Parathyroid adenoma (tissue), 2 donors: ENCODE measurements around the gene KIF13A.

Experiments
- H2AFZ ChIP-seq: fragments of 300-600 bp; sonication (generic); one replicate; pipeline ENCODE4 v1.7.0; 2017; ENCODE audit warnings: antibody characterized with exemption, mild to moderate bottlenecking
- H3K27ac ChIP-seq: fragments of 300-600 bp; sonication (generic); one replicate; pipeline ENCODE4 v1.7.0; 2017
- H3K27me3 ChIP-seq: fragments of 300-600 bp; sonication (generic); one replicate; pipeline ENCODE4 v1.7.0; 2017; ENCODE audit warnings: low read length; ENCODE audit not compliant: control insufficient read depth, insufficient read depth
- H3K36me3 ChIP-seq: fragments of 300-600 bp; sonication (generic); one replicate; pipeline ENCODE4 v1.7.0; 2017; ENCODE audit warnings: low read length; ENCODE audit not compliant: control insufficient read depth, insufficient read depth
- H3K4me1 ChIP-seq: fragments of 300-600 bp; sonication (generic); one replicate; pipeline ENCODE4 v1.7.0; 2017; ENCODE audit warnings: control low read depth
- H3K4me2 ChIP-seq: fragments of 300-600 bp; sonication (generic); one replicate; pipeline ENCODE4 v1.7.0; 2017; ENCODE audit warnings: low read length
- H3K4me3 ChIP-seq: fragments of 300-600 bp; sonication (generic); one replicate; pipeline ENCODE4 v1.7.0; 2017; ENCODE audit warnings: low read depth, low read length
- H3K79me2 ChIP-seq: fragments of 300-600 bp; sonication (generic); one replicate; pipeline ENCODE4 v1.7.0; 2017; ENCODE audit warnings: control low read depth
- H3K9ac ChIP-seq: fragments of 300-600 bp; sonication (generic); one replicate; pipeline ENCODE4 v1.7.0; 2017; ENCODE audit warnings: mild to moderate bottlenecking
- H3K9me3 ChIP-seq: fragments of 300-600 bp; sonication (generic); one replicate; pipeline ENCODE4 v1.7.0; 2017; ENCODE audit warnings: low read length; ENCODE audit not compliant: control insufficient read depth
- TF ChIP-seq, protein P1 (sequence below): fragments of 300-600 bp; sonication (generic); IDR thresholded peaks from one replicate; pipeline ENCODE4 v1.7.0; 2017; ENCODE audit warnings: antibody characterized with exemption, mild to moderate bottlenecking
- donor health status: primary hyperparathyroidism.

KIF13A gene

DNA sequence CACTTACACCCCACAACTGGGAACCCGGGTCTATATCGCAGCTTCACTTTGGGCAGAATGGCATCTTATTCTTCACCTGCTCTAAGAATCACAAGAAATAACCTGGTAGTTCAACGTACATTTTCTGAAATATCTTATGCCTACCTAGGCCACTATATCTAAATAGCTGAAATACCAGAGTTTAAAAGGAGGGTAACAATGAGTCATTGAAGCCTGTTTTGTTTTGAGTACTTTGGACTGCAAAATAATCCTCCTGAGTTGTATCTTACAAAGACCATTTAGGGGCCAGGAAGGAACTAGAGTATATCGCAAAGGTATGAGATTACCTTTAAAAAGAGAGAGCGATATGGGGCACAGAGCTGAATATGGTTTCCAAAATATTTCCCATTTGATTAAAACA, 184.0 kb downstream of the KIF13A start:
- Histone ChIP-seq H3K27me3 (no peaks in the 10 kb centered on the region), H3K9ac (no peak overlapping the region), H3K4me1 (no peaks in the 10 kb centered on the region), H3K9me3 (no peaks in the 10 kb centered on the region), H3K4me3 (no peak overlapping the region), H2AFZ (no peak overlapping the region), H3K36me3 (no peaks in the 10 kb centered on the region), H3K4me2 (no peak overlapping the region), H3K79me2 (no peaks in the 10 kb centered on the region), H3K27ac (no peak overlapping the region)
- TF ChIP-seq, protein P1, sequence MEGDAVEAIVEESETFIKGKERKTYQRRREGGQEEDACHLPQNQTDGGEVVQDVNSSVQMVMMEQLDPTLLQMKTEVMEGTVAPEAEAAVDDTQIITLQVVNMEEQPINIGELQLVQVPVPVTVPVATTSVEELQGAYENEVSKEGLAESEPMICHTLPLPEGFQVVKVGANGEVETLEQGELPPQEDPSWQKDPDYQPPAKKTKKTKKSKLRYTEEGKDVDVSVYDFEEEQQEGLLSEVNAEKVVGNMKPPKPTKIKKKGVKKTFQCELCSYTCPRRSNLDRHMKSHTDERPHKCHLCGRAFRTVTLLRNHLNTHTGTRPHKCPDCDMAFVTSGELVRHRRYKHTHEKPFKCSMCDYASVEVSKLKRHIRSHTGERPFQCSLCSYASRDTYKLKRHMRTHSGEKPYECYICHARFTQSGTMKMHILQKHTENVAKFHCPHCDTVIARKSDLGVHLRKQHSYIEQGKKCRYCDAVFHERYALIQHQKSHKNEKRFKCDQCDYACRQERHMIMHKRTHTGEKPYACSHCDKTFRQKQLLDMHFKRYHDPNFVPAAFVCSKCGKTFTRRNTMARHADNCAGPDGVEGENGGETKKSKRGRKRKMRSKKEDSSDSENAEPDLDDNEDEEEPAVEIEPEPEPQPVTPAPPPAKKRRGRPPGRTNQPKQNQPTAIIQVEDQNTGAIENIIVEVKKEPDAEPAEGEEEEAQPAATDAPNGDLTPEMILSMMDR = no peak

DNA sequence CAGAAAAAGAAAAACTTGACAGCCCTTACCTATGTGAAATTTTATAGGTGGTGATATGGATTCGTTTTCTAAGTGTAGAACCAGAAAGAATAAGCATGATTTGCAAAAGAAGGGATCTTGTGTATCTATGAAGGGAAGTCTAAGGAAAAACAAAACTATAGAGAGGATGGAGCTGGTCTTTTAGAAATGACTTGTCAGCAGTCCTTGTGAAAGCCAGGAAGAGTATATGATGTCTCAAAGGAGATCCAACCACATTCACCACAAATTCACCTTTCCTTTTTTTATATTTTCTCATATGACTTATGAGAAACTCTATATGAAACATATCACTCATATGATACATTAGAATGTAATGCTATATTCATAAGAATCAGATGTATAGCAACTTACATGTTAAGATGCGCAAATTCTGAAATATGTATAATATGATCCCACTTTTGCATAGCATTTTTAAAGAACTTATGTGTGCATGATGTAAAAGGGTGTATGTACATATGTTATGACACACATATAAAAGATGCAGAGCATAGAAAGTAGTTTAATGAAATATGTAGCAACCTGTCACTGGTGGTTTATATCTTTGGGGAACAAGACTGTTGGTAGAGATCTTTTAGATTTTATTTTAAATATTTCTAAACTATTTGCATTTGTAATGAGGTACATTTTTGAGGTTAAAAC, 188.8 kb downstream of the KIF13A start:
- no peaks in the 10 kb centered on the region for H3K36me3 ChIP-seq
- no peaks in the 10 kb centered on the region for H3K27me3 ChIP-seq
- H3K4me3 ChIP-seq = no peak overlapping the region
- no peaks in the 10 kb centered on the region for H3K79me2 ChIP-seq
- H3K4me2 ChIP-seq = no peak overlapping the region
- H3K4me1 ChIP-seq = no peaks in the 10 kb centered on the region
- TF ChIP-seq, protein P1 = no peak
- no peak overlapping the region for H3K9ac ChIP-seq
- no peak overlapping the region for H2AFZ ChIP-seq
- no peak overlapping the region for H3K27ac ChIP-seq
- no peaks in the 10 kb centered on the region for H3K9me3 ChIP-seq

DNA sequence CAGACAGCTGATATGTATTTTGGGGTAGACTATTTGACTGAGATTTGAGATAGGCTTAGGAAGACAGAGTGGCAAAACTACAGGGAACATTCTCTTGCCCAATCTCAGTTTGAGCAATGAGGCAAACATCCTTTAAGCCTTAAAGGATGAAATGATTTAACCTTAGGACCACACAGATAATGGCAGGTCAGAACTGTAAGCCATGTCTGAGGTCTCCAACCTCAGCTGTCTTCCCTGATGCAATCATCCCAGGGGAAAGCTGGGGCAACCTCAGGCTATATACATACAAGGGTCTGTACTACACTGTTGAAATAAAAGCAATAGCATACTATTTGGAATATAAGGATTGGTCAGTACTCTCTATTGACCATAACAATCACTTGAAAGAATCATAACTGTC, 196.9 kb downstream of the KIF13A start:
- Histone ChIP-seq H3K4me3 (no peak overlapping the region), H2AFZ (no peak overlapping the region), H3K36me3 (no peaks in the 10 kb centered on the region), H3K27ac (no peak overlapping the region), H3K9me3 (no peaks in the 10 kb centered on the region), H3K9ac (no peak overlapping the region), H3K27me3 (no peaks in the 10 kb centered on the region), H3K79me2 (no peaks in the 10 kb centered on the region), H3K4me1 (no peaks in the 10 kb centered on the region), H3K4me2 (no peak overlapping the region)
- TF ChIP-seq, protein P1 = no peak

DNA sequence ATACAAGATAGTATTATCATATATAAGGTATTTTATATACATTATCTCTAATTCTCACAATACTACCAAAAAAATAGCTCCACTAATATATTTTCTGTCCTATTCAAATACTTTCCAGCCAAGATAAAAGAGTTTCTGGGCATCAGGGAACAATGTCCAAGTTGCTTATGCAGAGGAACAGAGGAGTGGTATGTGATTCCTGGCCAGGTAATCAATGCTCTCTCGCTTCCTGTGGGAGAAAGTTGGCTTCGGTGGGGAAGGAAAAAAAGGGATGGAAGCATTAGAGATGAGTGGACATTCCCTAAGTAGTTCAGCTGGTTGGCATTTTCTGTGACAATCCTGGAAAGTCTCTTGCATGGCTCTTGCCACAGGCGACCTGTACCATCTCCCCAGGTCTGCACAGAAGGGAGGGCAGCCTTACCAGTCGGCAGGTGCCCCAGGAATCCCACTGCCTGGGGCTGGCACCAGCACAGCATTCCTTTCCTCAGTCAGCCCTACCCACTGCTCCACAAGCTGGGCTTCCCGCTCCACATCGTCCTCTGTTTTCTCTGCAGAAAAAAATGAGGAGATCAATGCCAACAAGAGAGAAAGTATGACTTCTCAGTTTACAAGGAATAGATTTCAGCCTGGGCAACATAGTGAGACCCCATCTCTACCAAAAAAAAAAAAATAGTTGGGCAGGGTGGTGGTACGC, 202.2 kb downstream of the KIF13A start:
- Histone ChIP-seq H3K36me3 (no peaks in the 10 kb centered on the region), H3K9me3 (no peaks in the 10 kb centered on the region), H3K79me2 (no peaks in the 10 kb centered on the region), H2AFZ (no peak overlapping the region), H3K27ac (no peak overlapping the region), H3K4me2 (no peak overlapping the region), H3K9ac (no peak overlapping the region), H3K4me1 (no peaks in the 10 kb centered on the region), H3K4me3 (no peak overlapping the region), H3K27me3 (no peaks in the 10 kb centered on the region)
- TF ChIP-seq, protein P1 = no peak

DNA sequence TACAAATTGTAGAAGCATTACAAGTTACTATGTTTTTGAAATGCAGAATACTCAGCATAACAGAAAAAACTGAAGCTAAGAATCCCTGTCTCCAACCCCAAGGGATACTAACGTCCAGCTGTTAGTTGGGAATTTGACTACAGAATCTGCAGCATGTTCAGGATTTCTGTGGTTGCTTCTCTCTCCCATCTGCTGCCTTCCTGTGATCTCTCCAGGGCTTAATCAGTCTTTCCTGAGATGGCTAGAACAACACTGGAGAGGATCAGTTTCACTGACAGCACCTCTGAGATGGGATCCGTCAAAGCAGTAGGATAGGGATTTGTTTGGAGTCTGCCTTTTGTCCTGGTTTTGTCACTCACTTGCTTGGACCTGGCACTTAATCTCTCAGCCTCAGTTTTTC, 207.4 kb downstream of the KIF13A start:
- Histone ChIP-seq H3K27me3 (no peaks in the 10 kb centered on the region), H3K9me3 (no peaks in the 10 kb centered on the region), H3K4me1 (no peaks in the 10 kb centered on the region), H3K36me3 (no peaks in the 10 kb centered on the region), H3K4me3 (no peak overlapping the region), H3K9ac (no peak overlapping the region), H3K4me2 (no peak overlapping the region), H3K27ac (no peak overlapping the region), H2AFZ (no peak overlapping the region), H3K79me2 (no peaks in the 10 kb centered on the region)
- TF ChIP-seq, protein P1 = no peak
